Fibroblast of mammary gland (primary cell): ENCODE measurements around the gene ERC1.
"Not testable (repeated sequence)": the region's sequence is repeated elsewhere in the genome, so short reads cannot be mapped to it uniquely, and the experiment has no call there.

ENCODE experiments used
- DNase-seq: peaks from one replicate; pipeline ENCODE4 v3.0.0-alpha.2; 2010; ENCODE audit warnings: low read depth
- H3K4me3 ChIP-seq: 2 replicates; pipeline ENCODE4 v1.5.1; 2011; ENCODE audit warnings: low read depth, mild to moderate bottlenecking, low read length, moderate library complexity; ENCODE audit not compliant: control insufficient read depth
- TF ChIP-seq, protein P1 (sequence below): conservative IDR thresholded peaks from 2 replicates; pipeline ENCODE4 v1.5.1; 2011; ENCODE audit warnings: low read depth, low read length, inconsistent platforms; ENCODE audit not compliant: control insufficient read depth, insufficient read depth

ERC1 gene

DNA sequence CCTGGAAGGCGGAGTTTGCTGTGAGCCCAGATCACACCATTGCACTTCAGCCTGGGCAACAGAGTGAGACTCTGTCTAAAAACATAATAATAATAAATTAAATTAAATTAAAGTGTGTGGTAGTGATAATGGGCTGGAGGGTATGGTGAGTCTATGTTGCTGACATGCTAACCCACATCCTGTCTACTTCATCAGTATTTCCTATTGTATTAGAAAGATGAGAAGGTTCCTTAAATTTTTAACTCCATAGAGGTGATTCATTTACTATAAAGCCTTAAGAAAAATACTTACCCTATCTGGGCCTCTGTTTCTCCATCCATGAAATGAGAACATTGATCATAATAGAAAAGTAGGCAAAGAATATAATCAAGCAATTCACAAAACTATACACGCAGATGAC lies 322.9 kb downstream of the ERC1 start:
- no peak for DNase-seq
- H3K4me3 ChIP-seq, result no peak overlapping the region
- TF ChIP-seq, protein P1, sequence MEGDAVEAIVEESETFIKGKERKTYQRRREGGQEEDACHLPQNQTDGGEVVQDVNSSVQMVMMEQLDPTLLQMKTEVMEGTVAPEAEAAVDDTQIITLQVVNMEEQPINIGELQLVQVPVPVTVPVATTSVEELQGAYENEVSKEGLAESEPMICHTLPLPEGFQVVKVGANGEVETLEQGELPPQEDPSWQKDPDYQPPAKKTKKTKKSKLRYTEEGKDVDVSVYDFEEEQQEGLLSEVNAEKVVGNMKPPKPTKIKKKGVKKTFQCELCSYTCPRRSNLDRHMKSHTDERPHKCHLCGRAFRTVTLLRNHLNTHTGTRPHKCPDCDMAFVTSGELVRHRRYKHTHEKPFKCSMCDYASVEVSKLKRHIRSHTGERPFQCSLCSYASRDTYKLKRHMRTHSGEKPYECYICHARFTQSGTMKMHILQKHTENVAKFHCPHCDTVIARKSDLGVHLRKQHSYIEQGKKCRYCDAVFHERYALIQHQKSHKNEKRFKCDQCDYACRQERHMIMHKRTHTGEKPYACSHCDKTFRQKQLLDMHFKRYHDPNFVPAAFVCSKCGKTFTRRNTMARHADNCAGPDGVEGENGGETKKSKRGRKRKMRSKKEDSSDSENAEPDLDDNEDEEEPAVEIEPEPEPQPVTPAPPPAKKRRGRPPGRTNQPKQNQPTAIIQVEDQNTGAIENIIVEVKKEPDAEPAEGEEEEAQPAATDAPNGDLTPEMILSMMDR, result no peak

DNA sequence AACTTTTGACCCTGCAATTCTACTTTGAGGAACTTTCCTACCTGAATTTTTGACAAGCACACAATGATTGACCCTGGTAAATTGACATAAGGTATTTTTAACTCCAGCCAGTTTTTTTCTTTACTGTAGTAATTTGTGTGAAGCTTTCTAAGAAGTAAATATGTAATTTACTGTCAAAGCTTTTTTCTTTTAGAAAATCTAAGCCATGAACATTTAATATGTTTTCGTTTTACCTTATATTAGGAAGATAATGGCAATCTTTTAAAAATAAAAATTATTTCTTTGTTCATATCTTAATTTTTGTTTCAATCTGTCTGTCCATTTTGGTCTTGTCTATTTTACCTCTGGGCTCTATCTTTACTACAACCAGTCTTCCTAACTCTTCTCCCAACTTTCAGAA lies 323.5 kb downstream of the ERC1 start:
- H3K4me3 ChIP-seq, result no peak overlapping the region
- no peak for DNase-seq
- TF ChIP-seq, protein P1, result no peak

DNA sequence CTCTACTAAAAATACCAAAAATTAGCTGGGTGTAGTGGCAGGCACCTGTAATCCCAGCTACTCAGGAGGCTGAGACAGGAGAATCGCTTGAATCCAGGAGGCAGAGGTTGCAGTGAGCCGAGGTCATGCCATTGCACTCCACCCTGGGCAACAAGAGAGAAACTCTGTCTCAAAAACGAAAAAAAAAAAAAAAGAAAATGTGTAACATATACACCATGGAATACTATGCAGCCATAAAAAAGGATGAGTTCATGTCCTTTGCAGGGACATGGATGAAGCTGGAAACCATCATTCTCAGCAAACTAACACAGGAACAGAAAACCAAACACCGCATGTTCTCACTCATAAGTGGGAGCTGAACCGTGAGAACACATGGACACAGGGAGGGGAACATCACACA lies 326.0 kb downstream of the ERC1 start:
- not testable (repeated sequence) for H3K4me3 ChIP-seq, DNase-seq

DNA sequence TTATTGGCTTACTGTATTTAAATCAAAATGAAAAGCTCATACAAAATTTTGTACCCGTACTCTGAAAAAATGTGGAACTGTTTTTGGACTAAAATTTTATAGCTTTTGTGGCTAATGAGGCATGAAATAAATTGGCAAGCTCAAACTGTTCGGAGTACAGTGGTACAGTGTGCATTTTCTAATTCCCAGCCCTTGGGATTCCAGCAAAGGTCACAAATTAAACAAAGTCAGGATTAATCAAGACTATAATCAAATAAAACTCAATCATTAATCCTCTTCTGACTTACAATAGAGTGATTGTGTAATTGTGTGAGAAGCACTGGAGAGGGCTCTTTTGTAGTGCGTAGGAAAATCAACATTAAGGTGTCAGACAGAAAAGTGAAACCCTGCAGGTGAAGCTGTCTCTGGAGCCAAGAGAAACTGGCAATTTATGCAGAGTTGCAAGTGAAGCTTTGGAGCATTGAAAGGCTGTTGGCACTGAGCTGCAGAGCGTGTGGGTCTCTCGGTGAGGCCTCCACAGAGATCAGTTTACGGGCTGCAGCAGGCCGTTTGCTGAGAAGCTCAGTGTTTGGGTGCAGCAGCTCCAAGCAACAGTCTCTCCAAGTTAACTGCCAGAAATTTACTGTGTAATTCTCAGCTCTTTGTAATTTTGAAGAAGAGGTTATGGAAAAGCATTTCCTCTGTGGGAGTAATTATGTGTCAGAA lies 327.5 kb downstream of the ERC1 start:
- H3K4me3 ChIP-seq, result no peak overlapping the region
- TF ChIP-seq, protein P1, result no peak
- DNase-seq, result peak; percentile 44

DNA sequence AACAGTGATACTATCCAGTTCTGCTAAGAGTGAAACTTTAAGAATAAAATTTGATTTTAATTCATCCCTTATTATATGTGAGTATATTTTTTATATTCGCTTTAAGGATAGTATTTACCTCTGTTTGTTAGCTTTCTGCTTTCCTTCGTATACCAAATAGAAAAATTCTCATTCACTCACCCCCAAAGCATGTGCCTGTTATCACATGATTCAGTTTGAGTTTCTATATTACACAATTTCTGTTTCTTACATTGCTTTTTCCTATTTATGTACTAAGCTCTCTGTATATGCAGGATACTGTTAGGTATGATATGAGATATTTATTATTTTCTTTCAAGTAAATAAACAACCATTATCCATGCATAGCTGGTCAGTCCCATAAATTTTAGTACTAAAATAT lies 328.2 kb downstream of the ERC1 start:
- peak; percentile 48 for DNase-seq
- H3K4me3 ChIP-seq, result no peak overlapping the region

DNA sequence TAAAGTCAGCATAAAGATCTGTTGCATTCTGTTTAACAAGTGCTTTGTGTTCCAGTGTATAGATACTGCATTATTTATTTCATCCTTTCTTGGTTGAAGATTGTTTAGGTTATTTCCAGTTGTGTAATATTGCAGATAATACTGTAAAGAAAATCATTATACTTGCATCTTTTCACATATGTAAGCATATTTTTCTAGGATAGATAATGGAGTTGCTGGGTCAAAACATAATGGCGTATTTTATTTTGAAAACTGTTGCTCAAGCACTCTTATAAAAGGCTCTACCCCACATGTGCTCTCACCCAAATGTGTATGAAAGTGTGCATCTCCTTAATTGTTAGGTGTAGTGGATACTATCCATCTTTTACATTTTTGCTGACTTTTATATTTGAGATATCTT lies 329.0 kb downstream of the ERC1 start:
- no peak for DNase-seq
- TF ChIP-seq, protein P1, result no peak
- H3K4me3 ChIP-seq, result no peak overlapping the region

More for the DNA sequence above, 328.2 kb downstream of the ERC1 start:
- TF ChIP-seq, protein P1, result no peak

DNA sequence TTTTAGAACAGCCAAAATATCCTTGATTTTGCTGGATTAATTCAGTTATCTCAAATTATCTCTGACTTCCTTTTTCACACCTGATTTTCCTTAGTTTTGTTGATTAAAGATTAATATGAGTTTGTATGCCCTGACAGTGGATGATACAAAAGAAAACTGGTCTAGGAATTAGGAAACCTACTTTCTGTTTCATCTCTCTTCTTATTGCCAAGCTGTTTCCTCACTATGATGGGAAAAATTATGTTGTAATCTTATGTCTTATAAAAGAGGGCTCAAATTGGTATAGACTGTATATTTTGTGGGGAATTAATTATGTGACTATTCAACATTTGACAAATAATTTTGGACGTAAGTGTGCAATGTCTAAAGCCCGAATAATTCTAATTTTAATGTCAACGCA lies 331.8 kb downstream of the ERC1 start:
- DNase-seq, result no peak
- no peak overlapping the region for H3K4me3 ChIP-seq
- TF ChIP-seq, protein P1, result no peak
